ENCODE measurements around the gene MDM1.

The MDM1 gene, protein sequence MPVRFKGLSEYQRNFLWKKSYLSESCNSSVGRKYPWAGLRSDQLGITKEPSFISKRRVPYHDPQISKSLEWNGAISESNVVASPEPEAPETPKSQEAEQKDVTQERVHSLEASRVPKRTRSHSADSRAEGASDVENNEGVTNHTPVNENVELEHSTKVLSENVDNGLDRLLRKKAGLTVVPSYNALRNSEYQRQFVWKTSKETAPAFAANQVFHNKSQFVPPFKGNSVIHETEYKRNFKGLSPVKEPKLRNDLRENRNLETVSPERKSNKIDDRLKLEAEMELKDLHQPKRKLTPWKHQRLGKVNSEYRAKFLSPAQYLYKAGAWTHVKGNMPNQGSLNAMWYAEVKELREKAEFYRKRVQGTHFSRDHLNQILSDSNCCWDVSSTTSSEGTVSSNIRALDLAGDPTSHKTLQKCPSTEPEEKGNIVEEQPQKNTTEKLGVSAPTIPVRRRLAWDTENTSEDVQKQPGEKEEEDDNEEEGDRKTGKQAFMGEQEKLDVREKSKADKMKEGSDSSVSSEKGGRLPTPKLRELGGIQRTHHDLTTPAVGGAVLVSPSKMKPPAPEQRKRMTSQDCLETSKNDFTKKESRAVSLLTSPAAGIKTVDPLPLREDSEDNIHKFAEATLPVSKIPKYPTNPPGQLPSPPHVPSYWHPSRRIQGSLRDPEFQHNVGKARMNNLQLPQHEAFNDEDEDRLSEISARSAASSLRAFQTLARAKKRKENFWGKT

GRCh38 chr12:68331869-68332727, at the start of gene MDM1:
TSS of gene MDM1 (minus strand) at chr12:68332362. CDS start at chr12:68332245, 117 bp downstream.
- in situ Hi-C loops (cut with MboI; ENCODE audit: low sequenced_read_pairs): no loop called here

- in situ Hi-C loops (cut with MboI; ENCODE audit: low sequenced_read_pairs): no loop called here
These were observed 49.5 kb upstream of the MDM1 start for GRCh38 chr12:68381476-68382219.

DNA sequence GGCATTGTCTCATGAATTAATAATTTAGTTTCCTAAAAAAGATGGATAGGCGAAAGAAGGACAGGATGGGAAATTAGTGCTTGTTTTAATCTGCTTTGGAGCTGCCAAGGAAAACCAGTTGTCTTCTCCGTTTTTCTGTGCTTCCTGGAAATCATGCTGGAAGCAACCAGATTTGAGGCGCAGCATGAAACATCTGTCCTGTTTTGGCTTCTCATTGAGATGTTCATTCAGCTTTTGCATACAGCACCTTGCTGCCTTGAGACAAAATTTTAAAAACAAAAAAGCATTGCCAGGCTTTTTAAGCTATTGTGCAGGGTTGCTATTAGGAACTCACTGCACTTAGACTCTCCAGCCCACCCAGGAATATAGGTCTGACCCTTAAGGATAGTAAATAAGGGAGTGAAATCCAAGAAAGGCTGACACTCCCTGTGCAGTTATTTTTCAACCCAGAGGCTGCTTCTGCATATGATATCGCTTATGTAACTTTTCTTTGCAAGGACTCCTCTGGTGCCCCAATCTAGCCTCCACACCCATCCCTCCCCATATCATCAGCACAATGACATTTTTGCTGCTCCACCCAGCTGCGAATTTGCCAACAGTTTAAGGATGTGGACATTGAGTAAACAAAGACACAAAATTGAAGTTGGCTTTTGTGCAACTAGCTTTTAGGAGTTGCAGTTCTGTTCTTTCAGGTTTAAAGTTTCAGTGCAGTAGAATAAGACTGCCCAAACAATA, 46.9 kb upstream of the MDM1 start:
- in situ Hi-C loops (cut with MboI; ENCODE audit: low sequenced_read_pairs): no loop called here

- in situ Hi-C loops (cut with MboI; ENCODE audit: low sequenced_read_pairs): no loop called here
These were observed 45.7 kb upstream of the MDM1 start for GRCh38 chr12:68377881-68378280.

- in situ Hi-C loops (cut with MboI; ENCODE audit: low sequenced_read_pairs): no loop called here
These were observed 44.7 kb upstream of the MDM1 start for GRCh38 chr12:68376901-68377300.

- in situ Hi-C loops (cut with MboI; ENCODE audit: low sequenced_read_pairs): no loop called here
These were observed 43.9 kb upstream of the MDM1 start for GRCh38 chr12:68375756-68376695.

DNA sequence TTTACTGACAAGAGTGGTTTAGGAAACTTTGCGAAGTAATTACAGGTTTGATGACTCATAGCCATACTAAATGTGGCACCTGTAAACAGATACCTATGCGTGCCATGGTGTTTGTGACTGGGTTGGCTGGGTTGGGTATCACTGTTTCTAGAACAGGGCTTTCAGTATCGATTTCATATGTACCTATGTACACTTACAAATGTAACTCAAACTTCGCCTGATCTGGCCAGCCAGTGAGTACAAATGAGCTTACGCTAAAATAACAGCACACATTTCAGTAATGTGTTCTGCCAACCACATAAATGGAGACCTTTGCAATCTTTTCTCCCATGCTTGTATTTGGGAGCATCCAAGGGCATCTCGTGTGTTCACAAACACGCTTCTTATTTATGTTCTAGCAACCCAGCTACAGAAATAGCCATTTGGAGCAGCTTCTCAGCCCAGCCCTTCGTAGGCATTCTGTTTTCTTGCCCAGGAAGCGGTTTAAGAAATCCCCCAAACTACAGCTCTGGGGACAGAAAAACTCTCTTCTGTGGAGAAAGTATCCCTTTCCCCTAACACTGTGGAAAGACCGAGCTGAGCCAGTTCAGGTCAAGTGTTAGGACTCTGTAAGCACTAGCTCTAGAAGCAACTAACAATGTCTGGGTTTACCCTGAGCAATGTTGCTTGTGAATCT, 42.3 kb upstream of the MDM1 start:
- in situ Hi-C loops (cut with MboI; ENCODE audit: low sequenced_read_pairs): no loop called here

DNA sequence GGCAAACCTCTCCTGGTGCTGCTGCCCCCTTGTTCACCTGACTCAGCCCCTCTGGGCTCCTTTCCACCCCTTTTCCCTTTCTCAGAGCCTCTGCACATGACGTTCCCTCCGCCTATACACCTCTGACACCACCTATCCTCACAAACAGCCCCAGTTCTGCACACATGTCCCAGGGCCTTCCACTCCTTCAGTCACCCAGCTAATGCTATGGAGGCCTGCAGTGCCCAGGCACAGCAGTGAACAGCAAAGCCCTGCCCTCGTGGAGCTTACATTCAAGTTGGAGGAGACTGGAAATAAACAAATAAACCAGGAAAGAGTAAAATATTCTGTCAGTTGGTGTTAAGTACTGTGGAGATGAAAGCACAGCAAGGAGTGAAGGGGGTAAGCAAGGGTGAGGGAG, 38.5 kb upstream of the MDM1 start:
- in situ Hi-C loops (cut with MboI; ENCODE audit: low sequenced_read_pairs): no loop called here

DNA sequence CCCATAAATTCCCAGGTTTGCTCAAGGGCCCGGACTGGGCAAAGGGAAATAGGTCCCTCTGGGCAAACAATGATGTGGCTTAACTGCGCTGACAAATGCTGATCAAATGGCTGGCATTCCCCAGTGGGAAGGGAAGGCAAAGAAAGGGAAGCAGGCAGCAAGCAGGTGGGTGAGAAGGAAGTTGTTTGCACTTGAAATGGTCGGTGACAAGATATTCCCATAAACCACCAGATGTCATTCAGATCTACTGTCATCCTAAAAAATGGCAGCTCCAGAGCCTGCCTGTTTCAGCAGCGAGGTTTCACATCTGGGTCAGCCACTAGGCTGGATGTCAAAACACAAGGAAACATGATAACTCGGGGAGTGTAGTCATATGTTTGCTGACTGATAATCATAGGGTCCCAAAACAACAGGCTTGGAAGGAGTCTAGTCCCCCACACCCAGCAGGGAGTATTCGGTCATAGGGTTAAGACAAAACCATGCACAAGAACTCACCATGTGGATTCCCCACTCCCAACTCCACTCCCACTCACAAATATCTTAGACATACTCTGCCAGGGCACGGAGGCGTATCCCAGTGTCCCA, 37.9 kb upstream of the MDM1 start:
- in situ Hi-C loops (cut with MboI; ENCODE audit: low sequenced_read_pairs): no loop called here

DNA sequence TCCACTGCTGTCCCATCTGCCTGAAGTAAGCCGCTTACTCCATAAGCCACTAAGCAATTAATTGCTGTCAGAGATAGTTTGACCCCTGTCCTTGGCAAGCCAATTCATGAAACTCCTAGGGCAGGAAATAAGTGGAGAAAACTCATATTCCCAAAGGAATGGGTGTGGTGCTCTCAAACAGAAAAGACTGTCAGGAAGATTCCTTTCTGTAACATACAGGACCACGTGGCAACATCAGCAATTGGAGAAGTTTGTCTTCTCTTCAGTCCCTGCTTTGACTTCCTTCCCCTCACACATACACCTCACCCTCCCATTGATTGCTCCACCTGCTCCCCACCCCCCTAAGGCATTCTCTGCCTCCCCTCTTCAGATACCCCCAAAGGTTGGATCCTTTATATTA, 36.2 kb upstream of the MDM1 start:
- in situ Hi-C loops (cut with MboI; ENCODE audit: low sequenced_read_pairs): no loop called here

DNA sequence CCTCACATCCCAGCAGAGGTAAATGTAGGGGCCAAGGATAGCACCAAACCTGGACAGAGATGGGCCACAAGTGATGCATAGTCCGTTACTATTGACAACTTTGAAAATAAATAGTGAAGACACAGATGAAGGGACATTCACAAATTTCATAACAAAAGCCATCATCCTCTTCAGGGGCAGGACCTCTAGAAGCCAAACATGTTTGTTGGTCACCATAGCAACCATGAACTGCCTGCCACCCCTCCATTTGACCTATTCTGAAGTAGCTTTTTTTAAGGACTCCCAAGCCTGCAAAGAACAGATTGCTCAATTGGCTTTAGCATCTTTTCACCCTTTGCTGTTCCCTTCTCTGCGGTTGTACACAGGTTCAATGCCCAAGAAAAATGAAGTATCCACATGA, 35.7 kb upstream of the MDM1 start:
- in situ Hi-C loops (cut with MboI; ENCODE audit: low sequenced_read_pairs): no loop called here

- in situ Hi-C loops (cut with MboI; ENCODE audit: low sequenced_read_pairs): no loop called here
These were observed 35.0 kb upstream of the MDM1 start for GRCh38 chr12:68367116-68367515.

- in situ Hi-C loops (cut with MboI; ENCODE audit: low sequenced_read_pairs): no loop called here
These were observed 32.9 kb upstream of the MDM1 start for GRCh38 chr12:68364893-68365725.

DNA sequence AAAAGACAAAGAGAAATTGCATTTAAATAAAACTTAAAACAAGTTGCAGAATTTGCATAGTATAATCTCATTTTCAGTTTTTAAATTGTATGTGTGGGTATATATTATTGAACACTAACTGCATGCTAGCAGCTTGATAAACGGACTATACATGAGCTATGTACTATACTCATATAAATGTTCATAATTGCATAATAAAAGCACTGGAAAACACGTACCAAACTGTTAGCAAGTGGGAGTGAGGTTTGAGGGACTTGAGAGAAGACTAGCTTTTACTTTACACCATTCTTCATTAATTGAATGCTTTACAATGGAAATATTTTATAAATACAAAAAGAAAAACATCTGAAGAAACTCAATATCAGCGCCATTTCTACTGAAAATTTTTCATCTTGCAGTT, 32.2 kb upstream of the MDM1 start:
- in situ Hi-C loops (cut with MboI; ENCODE audit: low sequenced_read_pairs): no loop called here

DNA sequence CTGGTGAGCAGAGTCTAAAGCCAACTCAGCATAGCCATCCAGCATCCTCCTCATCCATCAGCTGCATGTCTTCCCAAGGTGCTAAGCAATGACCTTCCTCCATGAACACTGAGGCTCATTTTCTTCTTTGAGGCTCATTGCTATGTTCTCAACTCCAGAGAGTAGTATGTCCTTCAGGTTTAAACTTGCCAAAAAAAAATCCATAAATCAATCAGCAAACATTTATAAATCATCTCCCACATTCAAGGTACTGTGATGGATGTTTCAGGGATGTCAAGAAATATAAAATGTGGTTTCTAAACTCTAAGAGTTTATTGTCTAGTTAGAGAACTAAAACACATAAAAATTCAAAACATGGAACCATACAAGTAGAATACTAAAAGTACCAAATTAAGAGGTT, 29.8 kb upstream of the MDM1 start:
- in situ Hi-C loops (cut with MboI; ENCODE audit: low sequenced_read_pairs): no loop called here

DNA sequence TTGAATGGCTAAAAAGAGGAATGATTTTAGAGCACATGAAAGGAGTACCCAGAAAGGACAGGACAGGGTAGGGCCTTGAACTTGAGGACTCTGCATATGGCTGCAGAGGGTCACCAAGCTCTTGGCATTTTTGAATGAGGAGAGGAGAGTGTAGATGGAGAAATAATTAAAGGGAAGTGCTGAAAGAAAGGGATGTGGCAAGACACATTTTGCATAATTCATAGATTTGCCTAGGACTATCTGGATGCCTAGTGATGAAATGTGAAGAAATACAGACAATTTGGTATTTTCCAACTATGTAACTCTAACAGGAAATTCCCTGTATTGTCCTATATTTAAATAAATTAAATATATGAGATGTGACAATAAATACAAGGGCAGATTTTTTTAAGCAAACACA, 27.5 kb upstream of the MDM1 start:
- in situ Hi-C loops (cut with MboI; ENCODE audit: low sequenced_read_pairs): loop anchor here (10.0 kb wide), 1 partner anchor 245 kb away; no protein-coding TSS in a partner anchor

Measured in HL-60/S4 treated with retinoic acid at 250 ng/mL for 4 days and 3 days (cell line).